Esophagus muscularis mucosa (tissue), 4 donors: ENCODE results near the gene OTOP1. TPM values are rescaled to one million over a fixed set of nuclear protein-coding genes. Genes with fewer than 3 reads are reported as not detected.
"Not testable (repeated sequence)": the region's sequence is repeated elsewhere in the genome, so short reads cannot be mapped to it uniquely, and the experiment has no call there.

Experiments
- DNase-seq: peaks from one replicate; pipeline ENCODE4 v3.0.0-alpha.2; 2017; ENCODE audit errors: extremely low spot score
- H3K27ac ChIP-seq, 4 donors: fragments of 200-600 bp; sonication (generic); replicated peaks in 1 of 4; 1 replicate in 3 of 4; 2 replicates in 1 of 4; pipeline ENCODE4 v1.5.1; 2016 to 2019; ENCODE audit warnings: mild to moderate bottlenecking in 1 of 4
- H3K27me3 ChIP-seq, 4 donors: fragments of 200-600 bp; sonication (generic); one replicate each; pipeline versions ENCODE4 v1.5.1 to v1.6.0; 2016 to 2019
- H3K36me3 ChIP-seq, 4 donors: fragments of 200-600 bp; sonication (generic); one replicate each; pipeline ENCODE4 v1.5.1; 2016 to 2019
- H3K4me1 ChIP-seq, 4 donors: fragments of 200-600 bp; sonication (generic); one replicate each; pipeline ENCODE4 v1.5.1; 2016 to 2019
- H3K4me3 ChIP-seq, 4 donors: fragments of 200-600 bp; sonication (generic); 1 replicate in 2 of 4; 2 replicates in 2 of 4; pipeline ENCODE4 v1.5.1; 2016 to 2019; ENCODE audit warnings: mild to moderate bottlenecking in 4 of 4, moderate library complexity in 1 of 4
- H3K9me3 ChIP-seq, 4 donors: fragments of 200-600 bp; sonication (generic); 1 replicate in 3 of 4; 2 replicates in 1 of 4; pipeline ENCODE4 v1.5.1; 2016 to 2019
- CTCF ChIP-seq, 3 experiments: fragments of 200-600 bp in 2 of 3; fragments of 450-650 bp in 1 of 3; sonication (generic) in 2 of 3; IDR thresholded peaks; one replicate each; pipeline ENCODE4 v1.5.1; 2017 to 2019; ENCODE audit warnings: antibody characterized with exemption in 3 of 3, mild to moderate bottlenecking in 2 of 3, moderate library complexity in 1 of 3
- EP300 ChIP-seq: sonication (generic); formaldehyde crosslinking; IDR thresholded peaks from one replicate; pipeline ENCODE4 v1.6.1; 2017; ENCODE audit warnings: antibody characterized with exemption
- POLR2A ChIP-seq: fragments of 450-650 bp; IDR thresholded peaks from one replicate; pipeline ENCODE4 v1.6.1; 2017; ENCODE audit warnings: antibody characterized with exemption, moderate library complexity, mild to moderate bottlenecking, low read depth
- POLR2AphosphoS5 ChIP-seq, 2 donors: sonication (generic); formaldehyde crosslinking; IDR thresholded peaks; one replicate each; pipeline ENCODE4 v1.6.1; 2017; ENCODE audit warnings: antibody characterized with exemption in 2 of 2
- WGBS: methylation state at CpG from one replicate; pipeline ENCODE4 v1.1.5; 2018; 5-methylcytosine and 5-hydroxymethylcytosine counted together
- intact Hi-C: fragments of 100-400 bp; cut with DNase I; formaldehyde crosslinking; loops from one replicate; pipeline ENCODE4 v1.15.1; 2023
- total RNA-seq, 4 donors: library from RNA; depleted of rRNA; stranded (reverse); fragments of >200 nt; gene quantifications; one replicate each; pipeline versions ENCODE4 v1.1.0 to v1.2.1, GENCODE V29; 2016

Gene OTOP1
- total RNA-seq, 4 donors from 2014 or later: not detected

GRCh38 chr4:4245172-4245571 is 18.4 kb upstream of the OTOP1 start:
- Histone ChIP-seq H3K27me3 (no peaks in the 10 kb centered on the region), H3K9me3 (no peaks in the 10 kb centered on the region), H3K27ac (no peak overlapping the region), H3K4me3 (no peak overlapping the region), H3K4me1 (peaks cover 19 to 38% (median 23%) of the 10 kb centered on the region in 4 donors), H3K36me3 (peaks cover 15 to 56% (median 46%) of the 10 kb centered on the region in 4 donors)
- no peak for DNase-seq
- 94% methylated on average over 1 of the region's 1 CpG for WGBS
- no peak for TF ChIP-seq POLR2A
- TF ChIP-seq CTCF (IDR thresholded peaks at IDR 0.05): no peak
- TF ChIP-seq EP300: no peak
- no peak for TF ChIP-seq POLR2AphosphoS5 (IDR thresholded peaks at IDR 0.05)
- intact Hi-C loops: no loop called here

GRCh38 chr4:4239551-4239950 is 12.8 kb upstream of the OTOP1 start:
- H3K27me3 ChIP-seq, H3K4me1 ChIP-seq, intact Hi-C loops, DNase-seq, H3K9me3 ChIP-seq, H3K4me3 ChIP-seq, H3K27ac ChIP-seq: not testable (repeated sequence)
- 87% methylated on average over 3 of the region's 3 CpGs for WGBS
- peaks cover 14 to 88% (median 78%) of the 10 kb centered on the region in 4 donors for H3K36me3 ChIP-seq

- H3K36me3 ChIP-seq: peaks cover 3 to 37% (median 25%) of the 10 kb centered on the region in 4 donors
- WGBS: 95% methylated on average over 2 of the region's 2 CpGs
- H3K9me3 ChIP-seq: peaks cover 0 to 7% (median 3%) of the 10 kb centered on the region in 4 donors
- H3K27me3 ChIP-seq: peaks cover 0 to 10% (median 0%) of the 10 kb centered on the region in 4 donors
- no peak for DNase-seq
- H3K4me3 ChIP-seq: no peak overlapping the region
- intact Hi-C loops: no loop called here
- H3K27ac ChIP-seq: no peak overlapping the region
- no peak for TF ChIP-seq POLR2AphosphoS5 (IDR thresholded peaks at IDR 0.05)
- TF ChIP-seq CTCF (IDR thresholded peaks at IDR 0.05): no peak
- no peaks in the 10 kb centered on the region for H3K4me1 ChIP-seq
Observed at GRCh38 chr4:4233610-4234009, 6.9 kb upstream of the OTOP1 start.

GRCh38 chr4:4228356-4228668 is 1.6 kb upstream of the OTOP1 start:
- no peaks in the 10 kb centered on the region for H3K36me3 ChIP-seq
- 89% methylated on average over 1 of the region's 1 CpG for WGBS
- H3K4me1 ChIP-seq: peaks cover 0 to 19% (median 2%) of the 10 kb centered on the region in 4 donors
- peaks cover 0 to 3% (median 1%) of the 10 kb centered on the region in 4 donors for H3K9me3 ChIP-seq
- peaks cover 0 to 63% (median 23%) of the 10 kb centered on the region in 4 donors for H3K27me3 ChIP-seq
- TF ChIP-seq EP300 (no peak), POLR2AphosphoS5 (IDR thresholded peaks at IDR 0.05) (no peak), CTCF (IDR thresholded peaks at IDR 0.05) (no peak), POLR2A (no peak)
- H3K27ac ChIP-seq: no peak overlapping the region
- no peak overlapping the region for H3K4me3 ChIP-seq
- intact Hi-C loops: no loop called here
- DNase-seq: no peak

GRCh38 chr4:4227510-4228355 is 1.0 kb upstream of the OTOP1 start:
- Histone ChIP-seq H3K27me3 (peaks cover 0 to 69% (median 23%) of the 10 kb centered on the region in 4 donors), H3K4me3 (no peak overlapping the region), H3K4me1 (peaks cover 0 to 19% (median 2%) of the 10 kb centered on the region in 4 donors), H3K9me3 (no peaks in the 10 kb centered on the region), H3K36me3 (no peaks in the 10 kb centered on the region), H3K27ac (no peak overlapping the region)
- 7% methylated on average over 19 of the region's 51 CpGs for WGBS
- TF ChIP-seq CTCF (IDR thresholded peaks at IDR 0.05): no peak
- no peak for TF ChIP-seq POLR2A
- no peak for TF ChIP-seq POLR2AphosphoS5 (IDR thresholded peaks at IDR 0.05)
- TF ChIP-seq EP300: no peak
- DNase-seq: no peak
- intact Hi-C loops: no loop called here
